ENCODE results near the gene AHRR. TPM values are rescaled to one million over a fixed set of nuclear protein-coding genes. Genes with fewer than 3 reads are reported as not detected.

Gene AHRR
- total and polyA plus RNA-seq, 10 of the 15 experiments (the other 5 are each of a cell fraction or from before 2014, with no cell fraction given), result 0.90 to 35.2 (median 19.2) TPM

- peak; percentile 73 for DNase-seq (ENCODE audit: low read depth, low spot score)
- intact Hi-C loops (cut with micrococcal nuclease; ENCODE audit: unreplicated experiment), result loop anchor here (1.0 to 2.0 kb wide), 3 partner anchors 24 to 56 kb away; no protein-coding TSS in a partner anchor
- TF ChIP-seq HDGF (IDR thresholded peaks at IDR 0.05) (no peak), ZNF687 (IDR thresholded peaks at IDR 0.05) (peak; percentile 52), POLR2A (IDR thresholded peaks at IDR 0.05; ENCODE audit: low read depth, low read length) (no peak; the same call in 1 of the 2 replicates), IRF5 (IDR thresholded peaks at IDR 0.05; ENCODE audit: borderline replicate concordance) (no peak), CUX1 (IDR thresholded peaks at IDR 0.05; ENCODE audit: insufficient replicate concordance, low read depth, low read length) (peak; percentile 92), ZBTB11 (CRISPR knock-in tag; IDR thresholded peaks at IDR 0.05) (no peak)
Observed at GRCh38 chr5:368183-369084, 46.9 kb downstream of the AHRR start.

More at GRCh38 chr5:368183-369084, 46.9 kb downstream of the AHRR start:
- RAD21 ChIA-PET (ENCODE audit: unreplicated experiment), result interaction anchor here (0.7 to 1.7 kb wide), 16 partner anchors 12 to 150 kb away, joined by 3 to 9 read pairs (median 4); partner anchors contain the start of genes AHRR, CCDC127 and SDHA
- Histone ChIP-seq H3K27me3 (replicated peaks in 1 of 2; ENCODE audit: control insufficient read depth in 2 of 2, insufficient read depth in 2 of 2, low read length in 1 of 2) (no peaks in the 10 kb centered on the region), H3K9ac (ENCODE audit: control insufficient read depth, insufficient read depth, low read length) (peak overlapping the region; percentile 67), H3K27ac (ENCODE audit: control insufficient read depth, insufficient read depth) (peak overlapping the region; percentile 98), H3K9me3 (replicated peaks; ENCODE audit: control insufficient read depth, insufficient read depth, low read length) (peaks cover 6% of the 10 kb centered on the region; the same call in 2 of the 3 replicates), H3K36me3 (ENCODE audit: control insufficient read depth in 2 of 2, insufficient read depth in 2 of 2, low read length in 1 of 2) (peaks cover 18 to 37% of the 10 kb centered on the region in 2 experiments), H3K4me1 (ENCODE audit: control insufficient read depth, insufficient read depth, low read length) (peaks cover 63% of the 10 kb centered on the region), H2AFZ (ENCODE audit: control insufficient read depth, low read depth, low read length) (no peak overlapping the region), H4K20me1 (ENCODE audit: control insufficient read depth, insufficient read depth) (no peaks in the 10 kb centered on the region), H3K4me3 (peak overlapping the region; percentile 7; the same call in 1 of the 2 replicates), H3K79me2 (ENCODE audit: control insufficient read depth, insufficient read depth, low read length) (peaks cover 37% of the 10 kb centered on the region), H3K4me2 (ENCODE audit: control insufficient read depth, insufficient read depth) (peak overlapping the region; percentile 78)
- BruUV-seq (replicated peaks), result no TSS peak
- ATAC-seq (peak; percentile 65), FAIRE-seq (peak; percentile 95)
- in situ Hi-C loops (cut with MboI), result no loop called here
- WGBS (ENCODE audit: insufficient coverage, insufficient replicate concordance, low lambda C conversion rate, missing lambda C conversion rate), result 36% methylated on average over 26 of the region's 26 CpGs
- SMC1A ChIA-PET (ENCODE audit: uncharacterized antibody, unreplicated experiment), result interaction anchor here (0.7 to 2.1 kb wide), 13 partner anchors 9 to 275 kb away, joined by 3 to 10 read pairs (median 4); no protein-coding TSS in a partner anchor
- POLR2A ChIA-PET, result interaction anchor here (0.9 to 2.1 kb wide), 6 partner anchors 10 to 56 kb away, joined by 3 to 12 read pairs (median 6); no protein-coding TSS in a partner anchor
- CTCF ChIA-PET, result interaction anchor here (0.8 to 3.1 kb wide), 7 partner anchors 35 to 78 kb away, joined by 3 to 15 read pairs (median 4); partner anchors contain the start of gene AHRR

Data from GM12878 (cell line).